Stimulated activated CD8-positive, alpha-beta memory T cell treated with anti-CD3 and anti-CD28 coated beads, Interleukin-7, amount 100 ng/mL, for 1 hour (primary cell): ENCODE results near the gene CCDC192.

Experiments
- DNase-seq, 2 donors: peaks; one replicate each; pipeline ENCODE4 v3.0.0-alpha.2; 2020; ENCODE audit warnings: low read depth in 2 of 2

CCDC192 gene

GRCh38 chr5:127884416-127884815 is 181.2 kb downstream of the CCDC192 start:
- DNase-seq = no peak

GRCh38 chr5:127885176-127885575 is 182.0 kb downstream of the CCDC192 start:
- no peak for DNase-seq

- no peak for DNase-seq
Observed at GRCh38 chr5:127886081-127886480, 182.9 kb downstream of the CCDC192 start.

GRCh38 chr5:127887282-127887681 is 184.1 kb downstream of the CCDC192 start:
- no peak for DNase-seq

- no peak for DNase-seq
Observed at GRCh38 chr5:127891942-127892341, 188.8 kb downstream of the CCDC192 start.

- DNase-seq = no peak
Observed at GRCh38 chr5:127892467-127893207, 189.4 kb downstream of the CCDC192 start.

GRCh38 chr5:127893232-127893631 is 190.0 kb downstream of the CCDC192 start:
- no peak for DNase-seq

GRCh38 chr5:127894461-127894860 is 191.3 kb downstream of the CCDC192 start:
- no peak for DNase-seq

- DNase-seq = no peak
Observed at GRCh38 chr5:127898551-127899213, 195.5 kb downstream of the CCDC192 start.

GRCh38 chr5:127899214-127899610 is 196.0 kb downstream of the CCDC192 start:
- no peak for DNase-seq

GRCh38 chr5:127906562-127907204 is 203.5 kb downstream of the CCDC192 start:
- no peak for DNase-seq

- DNase-seq = no peak
Observed at GRCh38 chr5:127907907-127908306, 204.7 kb downstream of the CCDC192 start.

- no peak for DNase-seq
Observed at GRCh38 chr5:127909066-127909465, 205.9 kb downstream of the CCDC192 start.

- DNase-seq = no peak
Observed at GRCh38 chr5:127909821-127910220, 206.6 kb downstream of the CCDC192 start.

GRCh38 chr5:127910307-127910956 is 207.2 kb downstream of the CCDC192 start:
- DNase-seq = no peak

- no peak for DNase-seq
Observed at GRCh38 chr5:127911619-127912018, 208.4 kb downstream of the CCDC192 start.

GRCh38 chr5:127912411-127912810 is 209.2 kb downstream of the CCDC192 start:
- no peak for DNase-seq

- DNase-seq = no peak
Observed at GRCh38 chr5:127916885-127917573, 213.8 kb downstream of the CCDC192 start.

GRCh38 chr5:127919006-127919796 is 216.0 kb downstream of the CCDC192 start:
- no peak for DNase-seq

- DNase-seq = no peak
Observed at GRCh38 chr5:127919818-127920217, 216.6 kb downstream of the CCDC192 start.

- DNase-seq = no peak
Observed at GRCh38 chr5:127920936-127921335, 217.7 kb downstream of the CCDC192 start.
